HCT116 (cell line): ENCODE measurements around the gene MAST4. TPM values are rescaled to one million over a fixed set of nuclear protein-coding genes. Genes with fewer than 3 reads are reported as not detected.

Experiments
- ATAC-seq: fragments of 200-7000 bp; cut with Tn5 transposase; 2 replicates; pipeline ENCODE4 v1.9.1; 2020; ENCODE audit warnings: mild to moderate bottlenecking, moderate library complexity
- BruUV-seq: library from RNA; stranded (reverse); fragments of 400-500 nt; replicated peaks from 2 replicates; lab custom pipeline; 2021; lab: Mats Ljungman, UMichigan
- CTCF ChIA-PET: fragments of 300-600 bp; sonication (Branson Sonifier 250); formaldehyde crosslinking; loops from one replicate; lab custom pipeline; 2021; ENCODE audit warnings: antibody characterized with exemption; lab: Charles Lee
- POLR2A ChIA-PET: fragments of 300-600, 350-600 bp; sonication (Branson Sonifier 250); formaldehyde crosslinking; loops from one replicate; lab custom pipeline; 2021; ENCODE audit warnings: antibody characterized with exemption; lab: Charles Lee
- RAD21 ChIA-PET, 2 experiments: fragments of 300-600 bp; sonication (Branson Sonifier 250); formaldehyde crosslinking; loops; one replicate each; lab custom pipeline; 2023; ENCODE audit warnings: low total read pairs in 2 of 2; ENCODE audit not compliant: uncharacterized antibody in 2 of 2, unreplicated experiment in 2 of 2, low non-redundant PET in 1 of 2; lab: Charles Lee
- DNase-seq: peaks from one replicate; pipeline ENCODE4 v3.0.0-alpha.2; 2010; ENCODE audit warnings: low read depth, low spot score
- H2AFZ ChIP-seq: fragments of 200-600 bp; shearing (Covaris generic), sonication (generic); 2 replicates; pipeline ENCODE4 v1.6.1; 2017; ENCODE audit warnings: low read depth, mixed run types, mixed read lengths, antibody characterized with exemption, low read length; ENCODE audit not compliant: poor library complexity, severe bottlenecking
- H3K27ac ChIP-seq: 2 replicates; pipeline ENCODE4 v1.5.1; 2012; ENCODE audit warnings: low read depth, low read length
- H3K27me3 ChIP-seq: fragments of 200-600 bp; sonication (generic); 2 replicates; pipeline ENCODE4 v1.6.1; 2016; ENCODE audit warnings: mixed run types, low read length, mixed read lengths; ENCODE audit not compliant: insufficient read depth
- H3K36me3 ChIP-seq, 2 experiments: fragments of 200-500 bp in 1 of 2; fragments of 200-600 bp in 1 of 2; sonication (Bioruptor generic) in 1 of 2; sonication (generic) in 1 of 2; 2 replicates each; pipeline versions ENCODE4 v1.5.1 to v1.6.1; 2014 to 2016; ENCODE audit warnings: low read length in 2 of 2, inconsistent platforms in 1 of 2, mixed read lengths in 1 of 2, mixed run types in 1 of 2; ENCODE audit not compliant: insufficient read depth in 2 of 2, control insufficient read depth in 1 of 2
- H3K4me1 ChIP-seq, 2 experiments: fragments of 200-600 bp in 1 of 2; sonication (generic) in 1 of 2; 2 replicates each; pipeline versions ENCODE4 v1.5.1 to v1.6.1; 2012 to 2017; ENCODE audit warnings: low read length in 2 of 2, inconsistent platforms in 1 of 2, mild to moderate bottlenecking in 1 of 2, mixed read lengths in 1 of 2, mixed run types in 1 of 2, moderate library complexity in 1 of 2; ENCODE audit not compliant: insufficient read depth in 2 of 2, control insufficient read depth in 1 of 2
- H3K4me2 ChIP-seq: fragments of 200-600 bp; sonication (generic); 2 replicates; pipeline ENCODE4 v1.6.1; 2017; ENCODE audit warnings: mixed run types, low read length, mixed read lengths
- H3K4me3 ChIP-seq, 2 experiments: fragments of 200-600 bp in 1 of 2; sonication (generic) in 1 of 2; replicated peaks in 1 of 2; 2 replicates each; pipeline ENCODE4 v1.5.1; 2011 to 2016; ENCODE audit warnings: low read length in 2 of 2, control low read depth in 1 of 2, low read depth in 1 of 2, mild to moderate bottlenecking in 1 of 2, mixed read lengths in 1 of 2, mixed run types in 1 of 2
- H3K79me2 ChIP-seq: fragments of 200-600 bp; sonication (generic); 2 replicates; pipeline ENCODE4 v1.6.1; 2017; ENCODE audit warnings: mild to moderate bottlenecking, mixed run types, low read length, moderate library complexity, mixed read lengths; ENCODE audit not compliant: insufficient read depth
- H3K9ac ChIP-seq: fragments of 200-600 bp; sonication (generic); 2 replicates; pipeline ENCODE4 v1.6.1; 2016; ENCODE audit warnings: low read length, mixed read lengths
- H3K9me2 ChIP-seq: fragments of 200-600 bp; sonication (generic), shearing (Covaris generic); 2 replicates; pipeline ENCODE4 v1.6.1; 2017; ENCODE audit warnings: mixed run types, mild to moderate bottlenecking, moderate library complexity; ENCODE audit not compliant: insufficient read depth
- H3K9me3 ChIP-seq, 2 experiments: fragments of 200-500 bp in 1 of 2; fragments of 200-600 bp in 1 of 2; sonication (Bioruptor generic) in 1 of 2; sonication (generic) in 1 of 2; 2 replicates each; pipeline ENCODE4 v1.6.1; 2014 to 2017; ENCODE audit warnings: low read length in 2 of 2, mixed read lengths in 2 of 2, inconsistent platforms in 1 of 2, low read depth in 1 of 2, mild to moderate bottlenecking in 1 of 2, mixed run types in 1 of 2, moderate library complexity in 1 of 2; ENCODE audit not compliant: control insufficient read depth in 1 of 2, insufficient read depth in 1 of 2
- H4K20me1 ChIP-seq: fragments of 200-600 bp; sonication (generic), shearing (Covaris generic); 2 replicates; pipeline ENCODE4 v1.6.1; 2017; ENCODE audit warnings: mixed run types, mild to moderate bottlenecking, moderate library complexity; ENCODE audit not compliant: insufficient read depth
- ATF3 ChIP-seq: IDR thresholded peaks from 2 replicates; pipeline ENCODE4 v1.6.1; 2012
- CEBPB ChIP-seq: IDR thresholded peaks from 2 replicates; pipeline ENCODE4 v1.6.1; 2012; ENCODE audit warnings: low read depth
- EGR1 ChIP-seq: IDR thresholded peaks from 2 replicates; pipeline ENCODE4 v1.6.1; 2012; ENCODE audit warnings: low read depth
- ELF1 ChIP-seq: IDR thresholded peaks from 2 replicates; pipeline ENCODE4 v1.6.1; 2012; ENCODE audit warnings: low read depth, borderline replicate concordance
- FOSL1 ChIP-seq: IDR thresholded peaks from 2 replicates; pipeline ENCODE4 v1.6.1; 2012; ENCODE audit warnings: low read depth
- JUND ChIP-seq: IDR thresholded peaks from 2 replicates; pipeline ENCODE4 v1.6.1; 2012
- MAX ChIP-seq: IDR thresholded peaks from 2 replicates; pipeline ENCODE4 v1.6.1; 2012
- POLR2A ChIP-seq: IDR thresholded peaks from 2 replicates; pipeline ENCODE4 v1.7.0; 2011; ENCODE audit warnings: borderline replicate concordance; ENCODE audit not compliant: insufficient read depth, insufficient read length; ENCODE audit errors: extremely low read depth
- POLR2AphosphoS5 ChIP-seq: IDR thresholded peaks from 2 replicates; pipeline ENCODE4 v1.6.1; 2011; ENCODE audit warnings: mild to moderate bottlenecking, low read depth, low read length, moderate library complexity
- REST ChIP-seq: IDR thresholded peaks from 2 replicates; pipeline ENCODE4 v1.6.1; 2012; ENCODE audit warnings: low read depth
- SIN3A ChIP-seq: IDR thresholded peaks from 2 replicates; pipeline ENCODE4 v1.6.1; 2012; ENCODE audit warnings: low read depth
- SP1 ChIP-seq: IDR thresholded peaks from 2 replicates; pipeline ENCODE4 v1.6.1; 2012; ENCODE audit warnings: low read depth
- SRF ChIP-seq: IDR thresholded peaks from 2 replicates; pipeline ENCODE4 v1.6.1; 2012; ENCODE audit warnings: low read depth
- YY1 ChIP-seq: IDR thresholded peaks from 2 replicates; pipeline ENCODE4 v1.6.1; 2011; ENCODE audit warnings: low read length, low read depth, moderate library complexity, mild to moderate bottlenecking; ENCODE audit not compliant: insufficient replicate concordance; ENCODE audit errors: extremely low read depth
- ZFX ChIP-seq: fragments of 450-650 bp; IDR thresholded peaks from 2 replicates; pipeline ENCODE4 v1.6.1; 2017
- intact Hi-C: fragments of 100-400 bp; cut with micrococcal nuclease; formaldehyde crosslinking; loops from 2 replicates; pipeline ENCODE4 v1.10.0; 2022
- total RNA-seq: library from RNA; stranded (reverse); gene quantifications from one replicate; pipeline ENCODE4 v1.2.1, GENCODE V29; 2021; ENCODE audit not compliant: unreplicated experiment
- TF ChIP-seq, protein P1 (sequence below), 3 experiments: fragments of 200-600 bp in 1 of 3; sonication (generic) in 1 of 3; IDR thresholded peaks in 2 of 3; conservative IDR thresholded peaks in 1 of 3; 2 replicates each; pipeline ENCODE4 v1.5.1; 2012 to 2017; ENCODE audit warnings: low read depth in 2 of 3, low read length in 2 of 3, antibody characterized with exemption in 1 of 3, borderline replicate concordance in 1 of 3, control low read depth in 1 of 3, mild to moderate bottlenecking in 1 of 3, mixed read lengths in 1 of 3, mixed run types in 1 of 3, moderate library complexity in 1 of 3; ENCODE audit not compliant: insufficient read depth in 1 of 3

The MAST4 gene
- total RNA-seq, 1 experiment from 2014 or later = 1.1 TPM

DNA sequence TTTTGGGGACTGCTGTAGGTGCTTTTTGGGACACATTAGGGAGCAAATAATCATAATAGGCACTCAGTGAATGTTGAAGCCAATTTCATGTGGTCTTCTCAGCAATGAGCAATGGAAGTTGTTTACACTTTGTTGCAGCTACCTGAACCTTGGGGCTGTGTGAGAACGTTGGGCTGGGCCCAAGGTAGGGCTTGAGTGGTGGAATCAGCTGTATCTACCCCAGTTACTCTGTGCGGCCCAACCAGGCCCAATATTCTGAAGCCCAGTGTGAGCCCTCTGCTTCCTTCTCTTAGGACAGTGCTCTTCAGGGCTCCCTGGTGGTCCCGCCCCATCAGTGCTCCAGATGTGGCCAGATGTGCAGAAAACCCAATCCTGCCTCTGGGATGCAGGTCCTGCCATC, 38.4 kb downstream of the MAST4 start:
- Histone ChIP-seq H3K4me2 (no peak overlapping the region), H3K79me2 (no peaks in the 10 kb centered on the region), H3K4me1 (no peaks in the 10 kb centered on the region), H3K27ac (no peak overlapping the region), H4K20me1 (no peaks in the 10 kb centered on the region), H3K9ac (no peak overlapping the region), H3K36me3 (no peaks in the 10 kb centered on the region), H3K9me2 (no peaks in the 10 kb centered on the region), H3K9me3 (no peaks in the 10 kb centered on the region), H3K4me3 (no peak overlapping the region), H2AFZ (no peak overlapping the region), H3K27me3 (peaks cover 7% of the 10 kb centered on the region; the same call in 1 of the 2 replicates)
- no peak for TF ChIP-seq MAX
- no peak for TF ChIP-seq EGR1
- no peak for TF ChIP-seq ZFX
- no peak for TF ChIP-seq JUND
- TF ChIP-seq POLR2A = no peak
- TF ChIP-seq, protein P1, sequence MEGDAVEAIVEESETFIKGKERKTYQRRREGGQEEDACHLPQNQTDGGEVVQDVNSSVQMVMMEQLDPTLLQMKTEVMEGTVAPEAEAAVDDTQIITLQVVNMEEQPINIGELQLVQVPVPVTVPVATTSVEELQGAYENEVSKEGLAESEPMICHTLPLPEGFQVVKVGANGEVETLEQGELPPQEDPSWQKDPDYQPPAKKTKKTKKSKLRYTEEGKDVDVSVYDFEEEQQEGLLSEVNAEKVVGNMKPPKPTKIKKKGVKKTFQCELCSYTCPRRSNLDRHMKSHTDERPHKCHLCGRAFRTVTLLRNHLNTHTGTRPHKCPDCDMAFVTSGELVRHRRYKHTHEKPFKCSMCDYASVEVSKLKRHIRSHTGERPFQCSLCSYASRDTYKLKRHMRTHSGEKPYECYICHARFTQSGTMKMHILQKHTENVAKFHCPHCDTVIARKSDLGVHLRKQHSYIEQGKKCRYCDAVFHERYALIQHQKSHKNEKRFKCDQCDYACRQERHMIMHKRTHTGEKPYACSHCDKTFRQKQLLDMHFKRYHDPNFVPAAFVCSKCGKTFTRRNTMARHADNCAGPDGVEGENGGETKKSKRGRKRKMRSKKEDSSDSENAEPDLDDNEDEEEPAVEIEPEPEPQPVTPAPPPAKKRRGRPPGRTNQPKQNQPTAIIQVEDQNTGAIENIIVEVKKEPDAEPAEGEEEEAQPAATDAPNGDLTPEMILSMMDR (IDR thresholded peaks at IDR 0.05 in 2 of 3, conservative IDR thresholded peaks at IDR 0.05 in 1 of 3; ENCODE audit: borderline replicate concordance in 1 of 3, insufficient read depth in 1 of 3, low read depth in 2 of 3, low read length in 2 of 3) = no peak
- no peak for TF ChIP-seq CEBPB
- TF ChIP-seq REST = no peak
- no peak for TF ChIP-seq POLR2AphosphoS5
- no peak for TF ChIP-seq YY1
- no peak for TF ChIP-seq ELF1
- no peak for TF ChIP-seq SP1
- TF ChIP-seq ATF3 = no peak
- no peak for TF ChIP-seq FOSL1
- TF ChIP-seq SIN3A = no peak
- TF ChIP-seq SRF = no peak
- no TSS peak for BruUV-seq
- ChIA-PET RAD21 (no interaction called here), CTCF (no interaction called here), POLR2A (no interaction called here)
- ATAC-seq (no peak), DNase-seq (no peak)
- intact Hi-C loops = no loop called here
